WI38 (cell line): Measurements from ENCODE around the gene ERBB2.

Experiments
- H3K4me3 ChIP-seq: 2 replicates; pipeline ENCODE4 v1.5.1; 2011; ENCODE audit warnings: low read depth, mild to moderate bottlenecking, control low read depth, low read length
- CTCF ChIP-seq: IDR thresholded peaks from 2 replicates; pipeline ENCODE4 v1.5.1; 2012; ENCODE audit warnings: low read depth, mild to moderate bottlenecking, control low read depth, low read length

ERBB2 gene

DNA sequence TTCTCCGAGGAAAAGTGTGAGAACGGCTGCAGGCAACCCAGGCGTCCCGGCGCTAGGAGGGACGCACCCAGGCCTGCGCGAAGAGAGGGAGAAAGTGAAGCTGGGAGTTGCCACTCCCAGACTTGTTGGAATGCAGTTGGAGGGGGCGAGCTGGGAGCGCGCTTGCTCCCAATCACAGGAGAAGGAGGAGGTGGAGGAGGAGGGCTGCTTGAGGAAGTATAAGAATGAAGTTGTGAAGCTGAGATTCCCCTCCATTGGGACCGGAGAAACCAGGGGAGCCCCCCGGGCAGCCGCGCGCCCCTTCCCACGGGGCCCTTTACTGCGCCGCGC is at the start of gene ERBB2:
TSS of gene ERBB2 (plus strand) at position 247 of the 330 bp plus-strand sequence. CDS start 175 bp downstream, outside the sequence.
- TF ChIP-seq CTCF, result no peak
- peak within 1 kb of the TSS; percentile 85 for H3K4me3 ChIP-seq

DNA sequence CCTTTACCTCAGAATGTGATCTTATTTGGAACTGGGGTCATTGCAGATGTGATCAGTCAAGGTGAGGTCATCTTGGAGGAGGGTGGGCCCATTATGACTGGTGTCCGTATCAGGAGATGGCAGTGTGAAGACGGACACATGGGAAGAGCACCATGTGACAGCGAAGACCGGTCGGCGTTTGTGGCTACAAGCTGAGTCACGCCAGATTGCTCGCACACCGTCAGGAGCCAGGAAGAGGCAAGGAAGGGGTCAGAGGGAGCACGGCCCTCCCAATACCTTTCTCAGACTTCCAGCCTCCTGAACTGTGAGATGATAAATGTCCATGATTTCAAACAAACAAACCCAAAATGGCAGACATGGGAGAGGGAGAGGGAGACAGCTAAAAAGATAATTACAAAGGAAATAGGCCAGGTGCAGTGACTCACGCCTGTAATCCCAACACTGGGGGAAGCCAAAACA is 49.7 kb upstream of the ERBB2 start:
- no peak for TF ChIP-seq CTCF
- no peak overlapping the region for H3K4me3 ChIP-seq

- H3K4me3 ChIP-seq, result no peak overlapping the region
- TF ChIP-seq CTCF, result no peak
These were observed 47.8 kb upstream of the ERBB2 start for GRCh38 chr17:39651923-39652586.

DNA sequence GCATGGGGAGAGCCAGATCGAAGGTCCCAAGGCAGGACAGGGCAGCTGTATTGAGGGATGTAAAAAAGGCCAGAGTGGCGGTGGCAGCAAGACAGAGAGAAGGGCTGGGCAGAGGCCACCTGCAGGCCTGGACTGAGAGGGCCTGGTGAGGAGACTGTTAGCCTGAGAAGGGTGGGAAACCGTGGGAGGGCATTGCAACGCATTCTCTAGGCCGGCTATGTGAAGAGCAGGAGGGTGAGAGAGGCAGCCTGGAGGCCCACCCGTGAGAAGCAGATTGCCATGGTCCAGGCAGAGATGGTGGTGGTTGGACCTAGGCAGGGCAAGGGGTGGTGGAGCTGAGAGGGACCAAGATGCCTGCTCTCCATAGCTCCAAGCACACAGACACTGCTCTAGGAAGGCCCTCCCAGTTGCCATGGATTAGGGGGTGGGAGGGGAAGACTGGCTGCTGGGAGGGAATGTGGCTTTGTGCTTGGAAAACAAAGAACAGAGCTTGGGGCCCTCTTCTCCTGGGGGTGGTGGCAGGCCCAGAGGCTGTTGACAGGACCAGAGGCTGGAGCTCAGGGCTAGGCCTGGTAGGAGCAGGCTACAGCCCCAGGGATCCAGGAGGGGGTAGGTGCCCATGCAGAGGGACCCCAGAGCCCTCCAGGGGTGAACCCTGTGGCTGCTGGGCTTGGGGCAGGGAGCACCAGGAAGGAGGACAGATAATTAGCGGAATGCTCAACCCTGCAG is 47.1 kb upstream of the ERBB2 start:
- no peak for TF ChIP-seq CTCF
- no peak overlapping the region for H3K4me3 ChIP-seq

GRCh38 chr17:39653316-39653661 is 46.6 kb upstream of the ERBB2 start:
- H3K4me3 ChIP-seq, result no peak overlapping the region
- TF ChIP-seq CTCF, result no peak

DNA sequence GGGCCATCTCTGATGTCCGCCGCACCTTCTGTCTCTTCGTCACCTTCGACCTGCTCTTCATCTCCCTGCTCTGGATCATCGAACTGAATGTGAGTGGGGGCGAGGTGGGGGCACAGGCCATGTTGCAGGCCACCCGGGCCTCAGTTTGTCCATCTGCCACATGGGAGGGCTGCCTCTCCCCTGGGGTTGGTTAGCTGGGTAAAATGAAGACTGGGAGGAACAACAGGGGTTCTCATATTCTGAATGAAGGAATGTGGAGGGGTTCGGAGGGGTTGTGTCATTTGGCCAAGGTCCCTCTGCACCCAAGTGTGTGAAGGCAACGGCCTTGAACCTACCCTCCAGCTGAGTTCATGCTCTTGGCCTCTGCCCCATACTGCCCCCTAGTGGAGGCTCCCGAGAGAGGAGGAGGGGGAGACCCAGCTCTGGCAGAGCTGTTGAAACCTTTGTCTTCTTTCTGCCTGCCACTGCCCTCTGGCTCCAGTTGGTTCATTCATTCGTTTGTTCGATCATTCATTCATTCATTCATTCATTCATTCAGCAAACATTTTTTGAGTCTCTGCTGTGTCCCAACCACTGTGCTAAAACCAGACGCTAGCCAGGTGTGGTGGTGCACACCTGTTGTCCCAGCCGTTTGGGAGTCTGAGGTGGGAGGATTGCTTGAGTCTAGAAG is 46.1 kb upstream of the ERBB2 start:
- TF ChIP-seq CTCF, result peak; percentile 90
- H3K4me3 ChIP-seq, result no peak overlapping the region

GRCh38 chr17:39655105-39655504 is 44.8 kb upstream of the ERBB2 start:
- no peak overlapping the region for H3K4me3 ChIP-seq
- TF ChIP-seq CTCF, result no peak
